Measurements from ENCODE around the gene DHX35. TPM values are rescaled to one million over a fixed set of nuclear protein-coding genes. Genes with fewer than 3 reads are reported as not detected.

The DHX35 gene
- total and polyA plus RNA-seq, 2 of the 8 experiments (the other 6 are each of a cell fraction or from before 2014, with no cell fraction given) = 21.9 to 27.7 TPM

DNA sequence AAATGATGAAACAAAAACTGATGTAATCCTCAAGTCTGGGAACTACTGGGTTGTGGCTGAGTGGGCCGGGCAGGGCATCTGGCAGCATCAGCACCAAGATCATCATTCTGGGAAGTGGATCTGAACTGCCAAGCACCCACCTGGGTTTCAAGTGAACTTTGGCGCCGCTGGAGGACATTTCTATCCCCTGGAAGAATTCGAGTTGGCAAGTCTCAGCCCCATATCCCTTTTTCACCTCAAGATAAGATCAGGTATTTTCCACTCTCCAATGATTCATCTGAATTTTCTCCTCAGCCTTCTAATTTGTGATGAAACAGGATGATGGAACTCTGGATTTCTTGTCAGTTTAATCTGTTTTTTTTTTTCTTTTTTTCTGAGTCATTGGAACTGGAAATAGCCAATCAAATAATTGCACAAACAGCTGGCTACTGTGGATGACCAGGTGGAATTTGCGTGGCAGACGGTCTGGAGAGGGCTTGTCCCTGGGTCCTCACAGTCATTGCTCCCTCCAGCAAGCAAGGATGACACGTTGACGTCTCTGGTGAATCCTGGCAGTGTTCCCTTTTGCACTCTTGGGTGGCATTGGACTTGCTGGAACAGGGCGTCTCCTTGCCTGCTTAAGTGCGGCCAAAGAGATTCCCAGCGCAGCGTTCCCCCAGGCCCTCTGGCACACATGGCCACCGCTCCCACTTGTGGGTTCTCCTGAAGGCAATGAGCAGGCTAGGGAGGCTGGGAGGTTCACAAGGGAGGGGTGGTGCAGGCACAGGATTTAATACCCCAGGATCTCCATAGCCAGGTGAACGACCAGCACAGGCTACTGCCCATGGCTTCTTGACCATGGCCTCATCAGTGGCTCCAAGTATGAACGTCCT lies 80.4 kb downstream of the DHX35 start:
- Histone ChIP-seq H2BK5ac (ENCODE audit: low read depth, low read length) (no peak overlapping the region), H3K79me2 (ENCODE audit: control insufficient read depth in 1 of 2, insufficient read depth in 2 of 2, low read length in 2 of 2) (no peaks in the 10 kb centered on the region), H3K27ac (ENCODE audit: low read depth, low read length) (no peak overlapping the region), H4K5ac (ENCODE audit: insufficient read length, low read depth, low read length) (no peak overlapping the region), H3K27me3 (replicated peaks in 1 of 4; ENCODE audit: control insufficient read depth in 3 of 4, extremely low read depth in 1 of 4, insufficient read depth in 3 of 4, low read length in 3 of 4) (no peaks in the 10 kb centered on the region; a peak in 1 of 7 replicates), H3K23me2 (ENCODE audit: low read depth, low read length) (no peaks in the 10 kb centered on the region), H3K9me3 (ENCODE audit: insufficient read depth in 2 of 2, low read depth in 1 of 2, low read length in 1 of 2) (no peaks in the 10 kb centered on the region), H2BK20ac (ENCODE audit: low read length) (no peak overlapping the region), H3K79me1 (ENCODE audit: low read depth, low read length) (no peaks in the 10 kb centered on the region; the same call in 1 of the 2 replicates), H4K20me1 (replicated peaks in 1 of 2; ENCODE audit: control insufficient read depth in 1 of 2, insufficient read depth in 2 of 2, low read length in 2 of 2) (no peaks in the 10 kb centered on the region), H4K8ac (ENCODE audit: extremely low read depth, insufficient read depth, low read length) (no peak overlapping the region), H3K4me1 (replicated peaks in 1 of 4; ENCODE audit: control insufficient read depth in 3 of 4, insufficient read depth in 4 of 4, low read length in 3 of 4) (no peaks in the 10 kb centered on the region), H3K4me2 (ENCODE audit: insufficient read depth in 1 of 2, low read depth in 2 of 2, low read length in 2 of 2) (no peak overlapping the region), H3K56ac (replicated peaks; ENCODE audit: insufficient read length, low read depth, low read length) (no peak overlapping the region), H2BK12ac (ENCODE audit: low read depth, low read length) (no peak overlapping the region), H3K18ac (ENCODE audit: extremely low read depth, low read length) (no peak overlapping the region), H3K36me3 (ENCODE audit: control insufficient read depth in 2 of 4, insufficient read depth in 4 of 4, low read length in 3 of 4) (peaks cover 6 to 16% (median 9%) of the 10 kb centered on the region in 4 experiments; a peak in 6 of 8 replicates), H3K4me3 (ENCODE audit: extremely low read depth in 1 of 4, insufficient read depth in 2 of 4, low read depth in 3 of 4, low read length in 4 of 4) (no peak overlapping the region), H2AFZ (ENCODE audit: low read length) (no peak overlapping the region), H4K91ac (replicated peaks; ENCODE audit: insufficient read length, low read length) (no peak overlapping the region), H2AK5ac (ENCODE audit: low read depth, low read length) (no peak overlapping the region), H3K4ac (replicated peaks; ENCODE audit: insufficient read length, low read depth, low read length) (no peak overlapping the region), H2BK120ac (replicated peaks; ENCODE audit: low read depth, low read length) (no peak overlapping the region), H3K9ac (replicated peaks in 1 of 4; ENCODE audit: extremely low read depth in 1 of 4, low read depth in 3 of 4, low read length in 3 of 4) (no peak overlapping the region), H2BK15ac (ENCODE audit: low read length) (no peak overlapping the region), H3K23ac (ENCODE audit: insufficient read length) (no peak overlapping the region), H3K14ac (ENCODE audit: insufficient read length) (no peak overlapping the region)
- DNase-seq (ENCODE audit: low read depth in 1 of 2, low spot score in 2 of 2) (no peak), FAIRE-seq (no peak)
- CTCF ChIA-PET (ENCODE audit: partially characterized antibody) = interaction anchor here (2.2 kb wide), 1 partner anchor 7 kb away, joined by 10 read pairs; no protein-coding TSS in a partner anchor
- 87% methylated on average over 15 of the region's 15 CpGs; no CpG with 5 or more reads in 1 of the 2 experiments for WGBS, 2 experiments (ENCODE audit: extremely low coverage in 1 of 2, insufficient coverage in 1 of 2, insufficient read length in 1 of 2, insufficient replicate concordance in 2 of 2, low coverage in 1 of 2, low lambda C conversion rate in 2 of 2, missing lambda C conversion rate in 1 of 2)
- no peak for TF ChIP-seq SIN3A (conservative IDR thresholded peaks at IDR 0.05 in 1 of 2, IDR thresholded peaks at IDR 0.05 in 1 of 2; ENCODE audit: low read depth in 1 of 2, low read length in 2 of 2)
- no peak for TF ChIP-seq CHD2 (IDR thresholded peaks at IDR 0.05; ENCODE audit: low read length)
- no peak for TF ChIP-seq POLR2A (IDR thresholded peaks at IDR 0.05; ENCODE audit: control extremely low read depth in 1 of 2, low read depth in 2 of 2, low read length in 2 of 2)
- TF ChIP-seq TBP (IDR thresholded peaks at IDR 0.05; ENCODE audit: low read depth, low read length) = no peak
- TF ChIP-seq SP2 (IDR thresholded peaks at IDR 0.05; ENCODE audit: low read length) = no peak
- no peak for TF ChIP-seq RXRA (IDR thresholded peaks at IDR 0.05; ENCODE audit: insufficient read depth, low read depth, low read length)
- no peak for TF ChIP-seq ZNF274 (IDR thresholded peaks at IDR 0.05; ENCODE audit: borderline replicate concordance, extremely low read depth, low read length)
- TF ChIP-seq ATF2 (IDR thresholded peaks at IDR 0.05; ENCODE audit: low read length) = no peak
- no peak for TF ChIP-seq MAFK (IDR thresholded peaks at IDR 0.05; ENCODE audit: low read depth, low read length)
- TF ChIP-seq PHF8 (conservative IDR thresholded peaks at IDR 0.05; ENCODE audit: low read depth, low read length) = no peak
- no peak for TF ChIP-seq CTBP2 (IDR thresholded peaks at IDR 0.05; ENCODE audit: borderline replicate concordance, insufficient read depth, insufficient read length, low read length)
- POLR2A ChIA-PET (ENCODE audit: partially characterized antibody) = no interaction called here
